ENCODE data around the gene ATP5IF1.
A peak's percentile ranks its signal among the peaks of the same experiment; 100 is the strongest.

ATP5IF1 gene

DNA sequence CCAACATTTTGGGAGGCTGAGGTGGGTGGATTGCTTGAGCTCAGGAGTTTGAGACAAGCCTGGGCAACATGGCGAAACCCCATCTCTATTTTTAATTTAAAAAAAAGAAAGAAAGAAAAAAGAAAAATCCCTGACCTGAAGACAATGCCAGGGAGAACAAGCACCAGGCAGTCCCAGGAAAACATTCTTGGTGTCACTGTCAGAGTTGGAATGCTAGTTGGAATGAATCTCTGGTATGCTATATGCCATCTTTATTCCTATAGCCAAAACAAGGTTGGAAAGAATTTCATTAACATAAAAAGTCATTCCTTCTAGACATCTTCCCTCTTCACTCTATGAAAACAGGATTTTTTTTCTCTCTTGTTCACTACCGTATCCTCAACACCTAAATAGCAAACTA, 5.9 kb upstream of the ATP5IF1 start:
- Histone ChIP-seq H4K8ac (ENCODE audit: low read depth, low read length) (no peak overlapping the region), H4K91ac (ENCODE audit: low read depth, low read length, poor library complexity) (no peak overlapping the region), H2AK5ac (ENCODE audit: low read depth, low read length) (no peak overlapping the region), H2BK15ac (ENCODE audit: low read length) (no peak overlapping the region), H2BK12ac (ENCODE audit: low read length) (no peak overlapping the region), H3K9me3 (replicated peaks in 1 of 2; ENCODE audit: control insufficient read depth in 2 of 2, insufficient read depth in 1 of 2, low read depth in 1 of 2, low read length in 2 of 2) (no peaks in the 10 kb centered on the region), H3K4me3 (ENCODE audit: low read length in 2 of 2) (no peak overlapping the region), H2AFZ (ENCODE audit: low read length) (no peak overlapping the region), H3K4me2 (ENCODE audit: insufficient read depth, low read length, poor library complexity, severe bottlenecking) (no peak overlapping the region), H3K79me1 (ENCODE audit: low read depth, low read length) (peaks cover 4% of the 10 kb centered on the region), H3K36me3 (replicated peaks in 1 of 2; ENCODE audit: control insufficient read depth in 2 of 2, insufficient read depth in 2 of 2, low read length in 2 of 2) (peaks cover 3 to 62% of the 10 kb centered on the region in 2 donors), H3K27me3 (ENCODE audit: control insufficient read depth in 3 of 3, insufficient read depth in 3 of 3, low read depth in 1 of 3, low read length in 3 of 3) (no peaks in the 10 kb centered on the region), H2BK120ac (ENCODE audit: low read depth, low read length) (no peak overlapping the region), H3K23ac (ENCODE audit: low read depth, low read length, poor library complexity) (no peak overlapping the region), H2BK5ac (ENCODE audit: low read length) (no peak overlapping the region), H3K9ac (ENCODE audit: low read depth, low read length, poor library complexity) (no peak overlapping the region), H3K18ac (ENCODE audit: low read length) (no peak overlapping the region), H3K27ac (replicated peaks; ENCODE audit: low read length) (no peak overlapping the region), H3K4me1 (ENCODE audit: control insufficient read depth in 2 of 2, insufficient read depth in 1 of 2, low read depth in 1 of 2, low read length in 2 of 2) (no peaks in the 10 kb centered on the region), H3K14ac (ENCODE audit: low read length) (no peak overlapping the region), H3K4ac (ENCODE audit: low read length) (no peak overlapping the region)
- DNase-seq (ENCODE audit: low spot score), result no peak
- WGBS, 2 donors (ENCODE audit: extremely low coverage in 2 of 2, insufficient read length in 2 of 2, insufficient replicate concordance in 1 of 2), result no CpG with 5 or more reads among the region's 2 CpGs

DNA sequence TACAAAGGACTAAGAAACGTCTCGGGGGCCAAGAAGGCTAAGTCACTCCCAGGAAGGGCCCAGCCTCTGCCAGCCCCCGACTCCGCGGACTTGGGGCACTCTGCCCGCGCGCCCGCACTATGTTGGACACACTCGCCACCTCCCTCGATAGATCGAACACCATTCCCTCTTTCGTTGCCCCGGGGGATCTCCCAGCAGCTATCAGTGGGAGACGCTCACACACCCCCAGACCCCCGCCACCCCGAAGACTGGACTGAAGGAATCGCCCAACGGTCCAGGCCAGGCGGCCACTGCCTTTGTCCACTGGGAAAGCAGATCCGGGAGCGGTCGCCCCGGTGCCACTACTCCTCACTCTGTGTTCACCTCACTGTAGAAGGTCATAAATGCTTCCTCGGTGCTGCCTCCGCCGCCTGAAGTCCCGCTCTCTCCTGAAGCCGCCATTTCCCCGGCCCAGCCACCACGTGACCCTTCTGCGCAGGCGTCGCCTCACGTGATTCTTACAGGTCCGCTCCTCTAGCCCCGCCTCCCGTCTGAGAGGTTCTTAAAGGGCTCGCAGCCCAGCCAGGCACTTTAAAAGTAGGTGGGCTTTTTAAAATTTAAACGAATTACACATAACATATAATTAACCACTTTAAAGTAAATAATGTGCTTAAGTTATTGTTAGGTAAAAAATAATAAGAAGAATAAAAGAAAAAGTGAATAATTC, 3.2 kb upstream of the ATP5IF1 start, which contains the start of gene DNAJC8:
Gene DNAJC8 (minus strand): TSS at position 472 of the 706 bp plus-strand sequence. CDS start 31 bp downstream, at position 441.
- Histone ChIP-seq H2AFZ (ENCODE audit: low read length) (peak within 1 kb of the TSS; percentile 97), H4K91ac (ENCODE audit: low read depth, low read length, poor library complexity) (no peak within 1 kb of the TSS), H3K4me1 (ENCODE audit: control insufficient read depth in 2 of 2, insufficient read depth in 1 of 2, low read depth in 1 of 2, low read length in 2 of 2) (peaks cover 5 to 8% of the 10 kb centered on the region in 2 donors), H3K14ac (ENCODE audit: low read length) (peak within 1 kb of the TSS; percentile 94), H2BK120ac (ENCODE audit: low read depth, low read length) (no peak within 1 kb of the TSS), H2BK12ac (ENCODE audit: low read length) (no peak within 1 kb of the TSS), H2AK5ac (ENCODE audit: low read depth, low read length) (peak within 1 kb of the TSS; percentile 43), H3K79me1 (ENCODE audit: low read depth, low read length) (peaks cover 14% of the 10 kb centered on the region), H3K18ac (ENCODE audit: low read length) (peak within 1 kb of the TSS; percentile 99), H3K4me2 (ENCODE audit: insufficient read depth, low read length, poor library complexity, severe bottlenecking) (peak within 1 kb of the TSS; percentile 95), H3K9me3 (replicated peaks in 1 of 2; ENCODE audit: control insufficient read depth in 2 of 2, insufficient read depth in 1 of 2, low read depth in 1 of 2, low read length in 2 of 2) (no peaks in the 10 kb centered on the region), H2BK5ac (ENCODE audit: low read length) (peak within 1 kb of the TSS; percentile 78), H3K27me3 (ENCODE audit: control insufficient read depth in 3 of 3, insufficient read depth in 3 of 3, low read depth in 1 of 3, low read length in 3 of 3) (no peaks in the 10 kb centered on the region), H3K9ac (ENCODE audit: low read depth, low read length, poor library complexity) (peak within 1 kb of the TSS; percentile 94), H3K23ac (ENCODE audit: low read depth, low read length, poor library complexity) (peak within 1 kb of the TSS; percentile 50), H4K8ac (ENCODE audit: low read depth, low read length) (peak within 1 kb of the TSS; percentile 17), H3K36me3 (replicated peaks in 1 of 2; ENCODE audit: control insufficient read depth in 2 of 2, insufficient read depth in 2 of 2, low read length in 2 of 2) (peaks cover 1 to 39% of the 10 kb centered on the region in 2 donors), H2BK15ac (ENCODE audit: low read length) (no peak within 1 kb of the TSS), H3K4me3 (ENCODE audit: low read length in 2 of 2) (peak within 1 kb of the TSS; percentile 88 to 99), H3K27ac (replicated peaks; ENCODE audit: low read length) (no peak within 1 kb of the TSS), H3K4ac (ENCODE audit: low read length) (no peak within 1 kb of the TSS)
- WGBS, 2 donors (ENCODE audit: extremely low coverage in 2 of 2, insufficient read length in 2 of 2, insufficient replicate concordance in 1 of 2), result no CpG with 5 or more reads among the region's 40 CpGs
- peak; percentile 79 for DNase-seq (ENCODE audit: low spot score)

DNA sequence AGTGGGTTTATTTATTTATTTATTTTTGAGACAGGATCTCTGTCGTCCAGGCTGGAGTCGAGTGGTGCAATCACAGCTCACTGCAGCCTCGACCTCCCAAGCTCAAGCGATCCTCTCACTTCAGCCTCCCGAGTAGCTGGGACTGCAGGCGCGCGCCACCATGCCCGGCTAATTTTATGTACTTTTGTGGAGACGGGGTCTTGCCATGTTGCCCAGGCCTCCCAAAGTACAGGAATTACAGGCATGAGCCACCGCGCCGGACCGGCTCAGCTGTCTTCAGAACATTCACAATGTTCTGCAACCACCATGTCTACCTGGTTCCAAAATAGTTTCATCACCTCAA, 2.7 kb upstream of the ATP5IF1 start:
- peak overlapping the region; percentile 43 for H2AK5ac ChIP-seq (ENCODE audit: low read depth, low read length)
- no peak overlapping the region for H3K4me2 ChIP-seq (ENCODE audit: insufficient read depth, low read length, poor library complexity, severe bottlenecking)
- H4K91ac ChIP-seq (ENCODE audit: low read depth, low read length, poor library complexity), result no peak overlapping the region
- no peak overlapping the region for H3K9ac ChIP-seq (ENCODE audit: low read depth, low read length, poor library complexity)
- no peak overlapping the region for H3K14ac ChIP-seq (ENCODE audit: low read length)
- peaks cover 5 to 8% of the 10 kb centered on the region in 2 donors for H3K4me1 ChIP-seq (ENCODE audit: control insufficient read depth in 2 of 2, insufficient read depth in 1 of 2, low read depth in 1 of 2, low read length in 2 of 2)
- H3K4ac ChIP-seq (ENCODE audit: low read length), result no peak overlapping the region
- no peak overlapping the region for H2BK5ac ChIP-seq (ENCODE audit: low read length)
- peak overlapping the region; percentile 52 for H3K18ac ChIP-seq (ENCODE audit: low read length)
- H4K8ac ChIP-seq (ENCODE audit: low read depth, low read length), result no peak overlapping the region
- H2BK120ac ChIP-seq (ENCODE audit: low read depth, low read length), result no peak overlapping the region
- peaks cover 5 to 39% of the 10 kb centered on the region in 2 donors for H3K36me3 ChIP-seq (replicated peaks in 1 of 2; ENCODE audit: control insufficient read depth in 2 of 2, insufficient read depth in 2 of 2, low read length in 2 of 2)
- no peak for DNase-seq (ENCODE audit: low spot score)
- peak overlapping the region; percentile 97 for H2AFZ ChIP-seq (ENCODE audit: low read length)
- no peak overlapping the region for H2BK12ac ChIP-seq (ENCODE audit: low read length)
- H3K79me1 ChIP-seq (ENCODE audit: low read depth, low read length), result peaks cover 14% of the 10 kb centered on the region
- WGBS, 2 donors (ENCODE audit: extremely low coverage in 2 of 2, insufficient read length in 2 of 2, insufficient replicate concordance in 1 of 2), result no CpG with 5 or more reads among the region's 14 CpGs
- H2BK15ac ChIP-seq (ENCODE audit: low read length), result no peak overlapping the region
- H3K27ac ChIP-seq (replicated peaks; ENCODE audit: low read length), result no peak overlapping the region
- no peak overlapping the region for H3K23ac ChIP-seq (ENCODE audit: low read depth, low read length, poor library complexity)
- no peaks in the 10 kb centered on the region for H3K9me3 ChIP-seq (replicated peaks in 1 of 2; ENCODE audit: control insufficient read depth in 2 of 2, insufficient read depth in 1 of 2, low read depth in 1 of 2, low read length in 2 of 2)
- no peak overlapping the region for H3K4me3 ChIP-seq (ENCODE audit: low read length in 2 of 2)
- no peaks in the 10 kb centered on the region for H3K27me3 ChIP-seq (ENCODE audit: control insufficient read depth in 3 of 3, insufficient read depth in 3 of 3, low read depth in 1 of 3, low read length in 3 of 3)

DNA sequence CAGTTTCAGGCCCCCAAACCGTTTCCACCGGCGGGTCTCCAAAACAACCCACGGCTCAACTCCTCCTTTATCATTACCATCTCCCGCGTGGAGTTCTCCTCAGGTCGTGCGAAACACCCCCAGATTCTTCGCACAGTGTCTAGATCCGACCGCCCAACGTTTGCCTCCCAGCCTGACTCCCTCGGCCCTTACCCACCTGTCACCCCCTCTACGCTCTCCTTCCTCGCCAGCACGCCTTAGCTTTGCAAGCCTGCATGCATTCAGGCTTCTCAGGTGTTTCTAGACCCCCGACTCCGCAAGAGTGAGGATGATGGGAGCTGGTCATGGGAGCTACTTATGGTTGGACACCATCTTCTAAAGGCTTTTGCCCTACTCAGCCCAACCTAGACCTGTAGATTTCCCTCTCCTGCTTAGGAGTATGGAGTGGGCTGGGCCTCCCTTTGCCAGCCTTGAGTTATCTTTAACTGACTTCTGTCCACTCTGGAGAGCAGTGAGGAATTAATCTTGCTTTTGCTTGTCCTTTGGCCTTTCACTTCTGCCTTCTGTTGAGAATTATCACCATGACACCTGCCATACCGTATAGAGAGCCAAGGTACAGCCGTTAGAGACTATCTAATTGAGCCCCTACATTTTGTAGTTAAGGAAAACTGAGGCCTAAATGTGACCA, 865 bp downstream of the ATP5IF1 start:
- Histone ChIP-seq H3K4me1 (ENCODE audit: control insufficient read depth in 2 of 2, insufficient read depth in 1 of 2, low read depth in 1 of 2, low read length in 2 of 2) (peaks cover 5 to 8% of the 10 kb centered on the region in 2 donors), H3K4me3 (ENCODE audit: low read length in 2 of 2) (peak overlapping the region; percentile 89 to 100), H3K4me2 (ENCODE audit: insufficient read depth, low read length, poor library complexity, severe bottlenecking) (peak overlapping the region; percentile 94), H4K91ac (ENCODE audit: low read depth, low read length, poor library complexity) (no peak overlapping the region), H4K8ac (ENCODE audit: low read depth, low read length) (no peak overlapping the region), H2BK15ac (ENCODE audit: low read length) (no peak overlapping the region), H3K9ac (ENCODE audit: low read depth, low read length, poor library complexity) (peak overlapping the region; percentile 100), H2AK5ac (ENCODE audit: low read depth, low read length) (peak overlapping the region; percentile 24), H2BK120ac (ENCODE audit: low read depth, low read length) (peak overlapping the region; percentile 4), H2AFZ (ENCODE audit: low read length) (peak overlapping the region; percentile 90), H3K4ac (ENCODE audit: low read length) (no peak overlapping the region), H2BK12ac (ENCODE audit: low read length) (no peak overlapping the region), H3K27me3 (ENCODE audit: control insufficient read depth in 3 of 3, insufficient read depth in 3 of 3, low read depth in 1 of 3, low read length in 3 of 3) (no peaks in the 10 kb centered on the region), H3K79me1 (ENCODE audit: low read depth, low read length) (peaks cover 12% of the 10 kb centered on the region), H3K18ac (ENCODE audit: low read length) (peak overlapping the region; percentile 85), H3K27ac (replicated peaks; ENCODE audit: low read length) (no peak overlapping the region), H3K36me3 (replicated peaks in 1 of 2; ENCODE audit: control insufficient read depth in 2 of 2, insufficient read depth in 2 of 2, low read length in 2 of 2) (peaks cover 4 to 18% of the 10 kb centered on the region in 2 donors), H3K9me3 (replicated peaks in 1 of 2; ENCODE audit: control insufficient read depth in 2 of 2, insufficient read depth in 1 of 2, low read depth in 1 of 2, low read length in 2 of 2) (no peaks in the 10 kb centered on the region), H2BK5ac (ENCODE audit: low read length) (peak overlapping the region; percentile 97), H3K14ac (ENCODE audit: low read length) (peak overlapping the region; percentile 89), H3K23ac (ENCODE audit: low read depth, low read length, poor library complexity) (peak overlapping the region; percentile 78)
- no CpG with 5 or more reads among the region's 20 CpGs for WGBS, 2 donors (ENCODE audit: extremely low coverage in 2 of 2, insufficient read length in 2 of 2, insufficient replicate concordance in 1 of 2)
- no peak for DNase-seq (ENCODE audit: low spot score)

All from neuronal stem cell (in vitro differentiated cells).